Endothelial cell of umbilical vein (primary cell): ENCODE results near the gene EHMT1. TPM values are rescaled to one million over a fixed set of nuclear protein-coding genes. Genes with fewer than 3 reads are reported as not detected.

Source experiments
- BruUV-seq: library from RNA; stranded (reverse); fragments of 400-500 nt; replicated peaks from 2 replicates; lab custom pipeline; 2021; lab: Mats Ljungman, UMichigan
- CTCF ChIA-PET: fragments of 300-600, 350-600 bp; sonication (Branson Sonifier 250); formaldehyde crosslinking; loops from one replicate; lab custom pipeline; 2021; ENCODE audit warnings: antibody characterized with exemption, inconsistent platforms; lab: Charles Lee
- POLR2A ChIA-PET: fragments of 300-600, 350-600 bp; sonication (Branson Sonifier 250); formaldehyde crosslinking; loops from one replicate; lab custom pipeline; 2021; ENCODE audit warnings: antibody characterized with exemption, inconsistent platforms; lab: Charles Lee
- DNase-seq: peaks from one replicate; pipeline ENCODE4 v3.0.0-alpha.2; 2011; ENCODE audit warnings: low read depth, low spot score
- FAIRE-seq: peaks from 2 replicates; lab custom pipeline; 2011; peaks lifted over from hg19 to GRCh38; lab: Jason Lieb, UNC
- H2AFZ ChIP-seq: 2 replicates; pipeline ENCODE4 v1.6.0; 2012; ENCODE audit warnings: low read depth, low read length, control low read depth, inconsistent platforms
- H3K27ac ChIP-seq: 2 replicates; pipeline ENCODE4 v1.5.1; 2011; ENCODE audit warnings: low read depth, mild to moderate bottlenecking, control low read depth, low read length, moderate library complexity; ENCODE audit not compliant: insufficient read depth
- H3K27me3 ChIP-seq, 2 experiments: 2 replicates each; pipeline versions ENCODE4 v1.6.0 to v1.6.1; 2011; ENCODE audit warnings: low read length in 2 of 2, mixed read lengths in 1 of 2; ENCODE audit not compliant: control insufficient read depth in 2 of 2, insufficient read depth in 2 of 2
- H3K36me3 ChIP-seq, 2 experiments: 2 replicates in 1 of 2; 3 replicates in 1 of 2; pipeline ENCODE4 v1.5.1; 2011; ENCODE audit warnings: low read length in 2 of 2, mild to moderate bottlenecking in 1 of 2, moderate library complexity in 1 of 2; ENCODE audit not compliant: control insufficient read depth in 2 of 2, insufficient read depth in 2 of 2; ENCODE audit errors: extremely low read depth in 1 of 2
- H3K4me1 ChIP-seq: 3 replicates; pipeline ENCODE4 v1.5.1; 2011; ENCODE audit warnings: mild to moderate bottlenecking, low read length; ENCODE audit not compliant: control insufficient read depth, insufficient read depth; ENCODE audit errors: extremely low read depth
- H3K4me2 ChIP-seq: 2 replicates; pipeline ENCODE4 v1.6.1; 2011; ENCODE audit warnings: low read length, control low read depth, mixed read lengths; ENCODE audit not compliant: insufficient read depth
- H3K4me3 ChIP-seq, 3 experiments: fragments of 200-600 bp in 1 of 3; sonication (generic), shearing (Covaris generic) in 1 of 3; replicated peaks in 1 of 3; 2 replicates each; pipeline ENCODE4 v1.5.1; 2011 to 2016; ENCODE audit warnings: control low read depth in 3 of 3, low read length in 3 of 3, mild to moderate bottlenecking in 2 of 3, inconsistent platforms in 1 of 3, low read depth in 1 of 3, moderate library complexity in 1 of 3; ENCODE audit not compliant: insufficient read depth in 1 of 3
- H3K79me2 ChIP-seq: 2 replicates; pipeline ENCODE4 v1.6.0; 2012; ENCODE audit warnings: low read length, inconsistent platforms; ENCODE audit not compliant: control insufficient read depth, insufficient read depth
- H3K9ac ChIP-seq: replicated peaks from 2 replicates; pipeline ENCODE3; 2011; ENCODE audit warnings: low read length, control low read depth; ENCODE audit not compliant: insufficient read depth; ENCODE audit errors: extremely low read depth
- H3K9me1 ChIP-seq: replicated peaks from 3 replicates; pipeline ENCODE4 v1.6.0; 2011; ENCODE audit warnings: mild to moderate bottlenecking, low read length; ENCODE audit not compliant: control insufficient read depth, insufficient read depth; ENCODE audit errors: extremely low read depth
- H3K9me3 ChIP-seq: replicated peaks from 2 replicates; pipeline ENCODE4 v1.5.1; 2012; ENCODE audit warnings: low read length, inconsistent platforms; ENCODE audit not compliant: control insufficient read depth, insufficient read depth
- H4K20me1 ChIP-seq: replicated peaks from 2 replicates; pipeline ENCODE3; 2011; ENCODE audit warnings: mild to moderate bottlenecking, low read length; ENCODE audit not compliant: control insufficient read depth, insufficient read depth; ENCODE audit errors: extremely low read depth
- EZH2 ChIP-seq: IDR thresholded peaks from 2 replicates; pipeline ENCODE4 v1.6.1; 2012; ENCODE audit warnings: borderline replicate concordance, low read depth, mild to moderate bottlenecking, moderate library complexity, low read length, inconsistent platforms; ENCODE audit not compliant: severe bottlenecking
- FOS ChIP-seq: IDR thresholded peaks from 2 replicates; pipeline ENCODE4 v1.6.1; 2011; ENCODE audit warnings: mild to moderate bottlenecking, low read length, moderate library complexity, borderline replicate concordance; ENCODE audit not compliant: insufficient read depth
- GATA2 ChIP-seq: IDR thresholded peaks from 2 replicates; pipeline ENCODE4 v1.7.0; 2011; ENCODE audit warnings: low read depth, mild to moderate bottlenecking, moderate library complexity, mixed read lengths, low read length; ENCODE audit not compliant: insufficient read length, insufficient read depth
- JUN ChIP-seq: IDR thresholded peaks from 2 replicates; pipeline ENCODE4 v1.6.1; 2011; ENCODE audit warnings: borderline replicate concordance, low read depth; ENCODE audit not compliant: insufficient read length, insufficient read depth
- MYC ChIP-seq: IDR thresholded peaks from one replicate; pipeline ENCODE4 v1.6.1; 2011; ENCODE audit warnings: mild to moderate bottlenecking, low read depth, low read length
- POLR2A ChIP-seq: IDR thresholded peaks from 2 replicates; pipeline ENCODE4 v1.6.1; 2012; ENCODE audit warnings: low read depth, mild to moderate bottlenecking, control low read depth, low read length
- POLR2AphosphoS5 ChIP-seq: IDR thresholded peaks from 2 replicates; pipeline ENCODE4 v1.6.1; 2012; ENCODE audit warnings: low read depth, mild to moderate bottlenecking, control low read depth, low read length, moderate library complexity; ENCODE audit not compliant: insufficient read depth
- dilution Hi-C: fragments of 300-500 bp; cut with MboI; formaldehyde crosslinking; loops from one replicate; pipeline ENCODE4 v1.15.0; 2019; ENCODE audit warnings: low sequenced_read_pairs; ENCODE audit not compliant: extremely low pct_ligation_motif_present
- intact Hi-C: fragments of 100-400 bp; cut with micrococcal nuclease; formaldehyde crosslinking; loops from one replicate; pipeline ENCODE4 v1.10.0; 2022
- polyA plus RNA-seq, 4 experiments: library from polyadenylated mRNA; depleted of rRNA in 3 of 4; stranded (reverse) in 3 of 4; unstranded in 1 of 4; fragments of >200 nt; gene quantifications; 2 replicates each; pipeline versions ENCODE4 v1.2.1 to v1.2.3, GENCODE V29; 2011 to 2012; ENCODE audit warnings: missing spikeins in 1 of 4
- total RNA-seq: library from RNA; stranded (reverse); gene quantifications from 2 replicates; pipeline ENCODE4 v1.2.3, GENCODE V29; 2021
- TF ChIP-seq, protein P1 (sequence below), 2 donors: IDR thresholded peaks; 1 replicate in 1 of 2; 2 replicates in 1 of 2; pipeline ENCODE4 v1.5.1; 2011; ENCODE audit warnings: low read length in 2 of 2, mild to moderate bottlenecking in 2 of 2, moderate library complexity in 2 of 2, control low read depth in 1 of 2, inconsistent platforms in 1 of 2, low read depth in 1 of 2; ENCODE audit not compliant: insufficient read depth in 1 of 2; ENCODE audit errors: extremely low read depth in 1 of 2
- TF ChIP-seq, protein P2 (sequence below): IDR thresholded peaks from 2 replicates; pipeline ENCODE4 v1.6.1; 2011; ENCODE audit not compliant: insufficient read depth, insufficient read length

The EHMT1 gene
- total and polyA plus RNA-seq, 2 donors (not counting 3 experiments of a cell fraction or from before 2014, with no cell fraction given) = 48.2 to 104 TPM

DNA sequence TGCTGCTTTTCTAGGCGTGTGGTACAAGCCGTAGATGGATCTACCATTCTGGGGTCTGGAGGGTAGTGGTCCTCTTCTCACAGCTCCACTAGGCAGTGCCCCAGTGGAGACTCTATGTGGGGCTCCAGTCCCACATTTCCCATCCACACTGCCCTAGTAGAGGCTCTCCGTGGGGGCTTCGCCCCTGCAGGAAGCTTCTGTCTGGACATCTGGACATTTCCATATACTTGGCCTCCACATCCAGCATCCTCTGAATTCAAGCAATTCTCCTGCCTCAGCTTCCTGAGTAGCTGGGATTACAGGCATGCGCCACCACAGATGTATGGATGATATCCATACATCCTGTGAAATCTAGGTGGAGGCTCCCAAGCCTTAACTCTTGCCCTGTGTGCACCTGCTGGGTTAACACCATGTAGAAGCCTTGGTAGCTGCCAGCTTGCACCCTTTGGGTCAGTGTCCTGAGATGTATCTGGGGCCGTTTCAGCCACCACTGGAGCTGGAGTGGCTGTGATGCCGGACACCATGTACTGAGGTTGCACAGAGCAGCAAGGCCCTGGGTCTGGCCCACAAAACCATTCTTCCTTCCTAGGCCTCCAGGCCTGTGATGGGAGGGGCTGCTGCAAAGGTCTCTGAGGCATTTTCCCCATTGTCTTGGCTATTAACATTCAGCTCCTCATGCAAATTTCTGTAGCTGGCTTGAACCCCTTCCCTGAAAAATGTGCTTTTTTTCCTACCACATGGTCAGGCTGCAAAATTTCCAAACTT lies 84.0 kb downstream of the EHMT1 start:
- peaks cover 75% of the 10 kb centered on the region for H3K79me2 ChIP-seq
- H3K4me2 ChIP-seq = no peak overlapping the region
- no peaks in the 10 kb centered on the region for H3K9me3 ChIP-seq
- POLR2A ChIA-PET = no interaction called here
- H3K27me3 ChIP-seq = no peaks in the 10 kb centered on the region
- no peak overlapping the region for H3K27ac ChIP-seq
- no peaks in the 10 kb centered on the region for H3K9me1 ChIP-seq
- no peak overlapping the region for H2AFZ ChIP-seq
- no peaks in the 10 kb centered on the region for H3K4me1 ChIP-seq
- H3K9ac ChIP-seq = no peak overlapping the region
- DNase-seq (no peak), FAIRE-seq (no peak)
- H3K4me3 ChIP-seq = no peak overlapping the region
- dilution Hi-C loops = no loop called here
- no TSS peak for BruUV-seq
- CTCF ChIA-PET = no interaction called here
- TF ChIP-seq GATA2 = no peak
- no peak for TF ChIP-seq FOS
- no peak for TF ChIP-seq POLR2A
- TF ChIP-seq POLR2AphosphoS5 = no peak
- TF ChIP-seq, protein P1, sequence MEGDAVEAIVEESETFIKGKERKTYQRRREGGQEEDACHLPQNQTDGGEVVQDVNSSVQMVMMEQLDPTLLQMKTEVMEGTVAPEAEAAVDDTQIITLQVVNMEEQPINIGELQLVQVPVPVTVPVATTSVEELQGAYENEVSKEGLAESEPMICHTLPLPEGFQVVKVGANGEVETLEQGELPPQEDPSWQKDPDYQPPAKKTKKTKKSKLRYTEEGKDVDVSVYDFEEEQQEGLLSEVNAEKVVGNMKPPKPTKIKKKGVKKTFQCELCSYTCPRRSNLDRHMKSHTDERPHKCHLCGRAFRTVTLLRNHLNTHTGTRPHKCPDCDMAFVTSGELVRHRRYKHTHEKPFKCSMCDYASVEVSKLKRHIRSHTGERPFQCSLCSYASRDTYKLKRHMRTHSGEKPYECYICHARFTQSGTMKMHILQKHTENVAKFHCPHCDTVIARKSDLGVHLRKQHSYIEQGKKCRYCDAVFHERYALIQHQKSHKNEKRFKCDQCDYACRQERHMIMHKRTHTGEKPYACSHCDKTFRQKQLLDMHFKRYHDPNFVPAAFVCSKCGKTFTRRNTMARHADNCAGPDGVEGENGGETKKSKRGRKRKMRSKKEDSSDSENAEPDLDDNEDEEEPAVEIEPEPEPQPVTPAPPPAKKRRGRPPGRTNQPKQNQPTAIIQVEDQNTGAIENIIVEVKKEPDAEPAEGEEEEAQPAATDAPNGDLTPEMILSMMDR (IDR thresholded peaks at IDR 0.05; ENCODE audit: extremely low read depth in 1 of 2, insufficient read depth in 1 of 2, low read depth in 1 of 2, low read length in 2 of 2) = no peak
- TF ChIP-seq, protein P2, sequence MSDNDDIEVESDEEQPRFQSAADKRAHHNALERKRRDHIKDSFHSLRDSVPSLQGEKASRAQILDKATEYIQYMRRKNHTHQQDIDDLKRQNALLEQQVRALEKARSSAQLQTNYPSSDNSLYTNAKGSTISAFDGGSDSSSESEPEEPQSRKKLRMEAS = no peak
- TF ChIP-seq EZH2 = no peak
- no peak for TF ChIP-seq JUN
- no peak for TF ChIP-seq MYC
- H4K20me1 ChIP-seq = no peaks in the 10 kb centered on the region
- H3K36me3 ChIP-seq = no peaks in the 10 kb centered on the region
- intact Hi-C loops = no loop called here
